WTC11 (cell line): ENCODE data around the gene IL16. TPM values are rescaled to one million over a fixed set of nuclear protein-coding genes. Genes with fewer than 3 reads are reported as not detected.

Experiments used
- ATAC-seq: fragments of 200-7000 bp; cut with Tn5 transposase; 2 replicates; pipeline ENCODE4 v1.10.0; 2021; ENCODE audit warnings: mild to moderate bottlenecking, moderate library complexity
- CTCF ChIA-PET: fragments of 300-600 bp; sonication (Branson Sonifier 250); formaldehyde crosslinking; loops from one replicate; lab custom pipeline; 2021; ENCODE audit warnings: antibody characterized with exemption; lab: Charles Lee
- POLR2A ChIA-PET: fragments of 350-600 bp; sonication (Branson Sonifier 250); formaldehyde crosslinking; loops from one replicate; lab custom pipeline; 2021; ENCODE audit warnings: antibody characterized with exemption; lab: Charles Lee
- DNase-seq: peaks from one replicate; pipeline ENCODE4 v3.0.0; 2021; ENCODE audit warnings: low spot score
- H3K27ac Mint-ChIP-seq: 2 replicates; pipeline ENCODE4 v1.8.0; 2021; ENCODE audit warnings: mixed read lengths
- H3K27me3 Mint-ChIP-seq: 2 replicates; pipeline ENCODE4 v1.8.0; 2021; ENCODE audit warnings: low read depth, mild to moderate bottlenecking, moderate library complexity, mixed read lengths
- H3K36me3 Mint-ChIP-seq: 2 replicates; pipeline ENCODE4 v1.8.0; 2021; ENCODE audit warnings: mixed read lengths
- H3K4me1 Mint-ChIP-seq: 2 replicates; pipeline ENCODE4 v1.8.0; 2022; ENCODE audit warnings: mixed read lengths
- H3K4me3 Mint-ChIP-seq: 2 replicates; pipeline ENCODE4 v1.8.0; 2021; ENCODE audit warnings: mild to moderate bottlenecking, moderate library complexity, mixed read lengths
- H3K9me3 Mint-ChIP-seq: 2 replicates; pipeline ENCODE4 v1.8.0; 2021; ENCODE audit warnings: mixed read lengths
- ARID4B ChIP-seq: sonication (generic); formaldehyde crosslinking; IDR thresholded peaks from 2 replicates; pipeline ENCODE4 v1.8.0; 2023; ENCODE audit warnings: missing genetic modification reagents, mild to moderate bottlenecking, borderline replicate concordance
- ATF1 ChIP-seq: sonication (generic); formaldehyde crosslinking; IDR thresholded peaks from 2 replicates; pipeline ENCODE4 v1.8.1; 2023; ENCODE audit warnings: mild to moderate bottlenecking, moderate library complexity, missing genetic modification reagents
- ATF2 ChIP-seq: sonication (generic); formaldehyde crosslinking; IDR thresholded peaks from 2 replicates; pipeline ENCODE4 v1.8.1; 2022; ENCODE audit warnings: low read depth, missing genetic modification reagents, borderline replicate concordance
- ATF3 ChIP-seq: sonication (generic); formaldehyde crosslinking; conservative IDR thresholded peaks from 2 replicates; pipeline ENCODE4 v1.8.1; 2022; ENCODE audit warnings: mild to moderate bottlenecking, missing genetic modification reagents
- EMX1 ChIP-seq: fragments of 250-450 bp; sonication (Bioruptor Pico); IDR thresholded peaks from 2 replicates; pipeline ENCODE4 v1.8.0; 2021; ENCODE audit warnings: mild to moderate bottlenecking
- ETV6 ChIP-seq: sonication (generic); formaldehyde crosslinking; IDR thresholded peaks from 2 replicates; pipeline ENCODE4 v1.8.1; 2022; ENCODE audit warnings: mild to moderate bottlenecking, missing genetic modification reagents
- FOXP4 ChIP-seq: sonication (generic); formaldehyde crosslinking; IDR thresholded peaks from 2 replicates; pipeline ENCODE4 v1.8.0; 2022; ENCODE audit warnings: mild to moderate bottlenecking, missing genetic modification reagents
- GRHL2 ChIP-seq: fragments of 250-450 bp; sonication (Bioruptor Pico); IDR thresholded peaks from 2 replicates; pipeline ENCODE4 v1.8.0; 2022; ENCODE audit warnings: mild to moderate bottlenecking, moderate library complexity; ENCODE audit not compliant: insufficient replicate concordance, severe bottlenecking
- NFYB ChIP-seq: sonication (generic); formaldehyde crosslinking; conservative IDR thresholded peaks from 2 replicates; pipeline ENCODE4 v1.8.0; 2022; ENCODE audit warnings: low read depth, missing genetic modification reagents
- SMAD4 ChIP-seq: sonication (generic); formaldehyde crosslinking; IDR thresholded peaks from 2 replicates; pipeline ENCODE4 v1.8.0; 2022; ENCODE audit warnings: mild to moderate bottlenecking, missing genetic modification reagents
- USF1 ChIP-seq: sonication (generic); formaldehyde crosslinking; IDR thresholded peaks from 2 replicates; pipeline ENCODE4 v1.8.0; 2022; ENCODE audit warnings: mild to moderate bottlenecking, missing genetic modification reagents
- ZMAT4 ChIP-seq: fragments of 250-450 bp; sonication (Bioruptor Pico); IDR thresholded peaks from 2 replicates; pipeline ENCODE4 v1.9.0; 2021; ENCODE audit warnings: mild to moderate bottlenecking
- ZNF263 ChIP-seq: sonication (generic); formaldehyde crosslinking; IDR thresholded peaks from 2 replicates; pipeline ENCODE4 v1.8.1; 2022; ENCODE audit warnings: low read depth, mild to moderate bottlenecking, moderate library complexity, missing genetic modification reagents
- ZNF281 ChIP-seq: sonication (generic); formaldehyde crosslinking; IDR thresholded peaks from 2 replicates; pipeline ENCODE4 v1.8.0; 2023; ENCODE audit warnings: mild to moderate bottlenecking, missing genetic modification reagents
- ZNF317 ChIP-seq: sonication (generic); formaldehyde crosslinking; IDR thresholded peaks from 2 replicates; pipeline ENCODE4 v1.8.1; 2023; ENCODE audit warnings: low read depth, mild to moderate bottlenecking, moderate library complexity, missing genetic modification reagents, borderline replicate concordance
- total RNA-seq: library from RNA; stranded (reverse); gene quantifications from 3 replicates; pipeline ENCODE4 v1.2.3, GENCODE V29; 2021
- TF ChIP-seq, protein P1 (sequence below): sonication (generic); formaldehyde crosslinking; IDR thresholded peaks from 2 replicates; pipeline ENCODE4 v1.8.0; 2023; ENCODE audit warnings: missing genetic modification reagents
- TF ChIP-seq, protein P2 (sequence below): fragments of 250-450 bp; sonication (Bioruptor Pico); IDR thresholded peaks from 2 replicates; pipeline ENCODE4 v1.9.0; 2021; ENCODE audit warnings: moderate library complexity, mild to moderate bottlenecking, inconsistent platforms, borderline replicate concordance
- TF ChIP-seq, protein P3 (sequence below): sonication (generic); formaldehyde crosslinking; IDR thresholded peaks from 2 replicates; pipeline ENCODE4 v1.8.1; 2023; ENCODE audit warnings: mild to moderate bottlenecking, moderate library complexity, missing genetic modification reagents

Gene IL16
- total RNA-seq, 1 experiment from 2014 or later = 0.61 TPM

DNA sequence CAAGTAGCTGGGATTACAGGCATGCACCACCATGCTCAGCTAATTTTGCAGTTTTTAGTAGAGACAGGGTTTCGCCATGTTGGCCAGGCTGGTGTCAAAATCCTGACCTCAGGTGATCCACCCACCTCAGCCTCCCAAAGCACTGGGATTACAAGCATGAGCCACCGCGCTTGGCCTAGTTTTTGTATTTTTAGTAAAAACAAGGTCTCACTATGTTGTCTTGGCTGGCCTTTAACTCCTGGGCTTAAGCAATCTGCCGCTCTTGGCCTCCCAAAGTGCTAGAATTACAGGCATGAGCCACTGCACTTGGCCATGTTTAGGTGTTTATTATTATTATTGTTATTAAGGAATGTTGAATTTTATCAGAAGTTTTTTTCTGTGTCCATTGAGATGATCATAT is 14.7 kb downstream of the IL16 start:
- peaks cover 29% of the 10 kb centered on the region for H3K9me3 Mint-ChIP-seq
- ChIA-PET POLR2A (no interaction called here), CTCF (interaction anchor here (0.9 kb wide), 1 partner anchor 55 kb away, joined by 3 read pairs; no protein-coding TSS in a partner anchor)
- H3K4me3 Mint-ChIP-seq = no peak overlapping the region
- H3K27ac Mint-ChIP-seq = no peak overlapping the region
- H3K36me3 Mint-ChIP-seq = peaks cover 12% of the 10 kb centered on the region; the same call in 1 of the 2 replicates
- H3K27me3 Mint-ChIP-seq = peaks cover 31% of the 10 kb centered on the region
- ATAC-seq (no peak), DNase-seq (no peak)
- H3K4me1 Mint-ChIP-seq = peaks cover 2% of the 10 kb centered on the region
- no peak for TF ChIP-seq SMAD4 (CRISPR knock-in tag)
- no peak for TF ChIP-seq FOXP4 (CRISPR knock-in tag)
- TF ChIP-seq, all 79 proteins: peak for 0

DNA sequence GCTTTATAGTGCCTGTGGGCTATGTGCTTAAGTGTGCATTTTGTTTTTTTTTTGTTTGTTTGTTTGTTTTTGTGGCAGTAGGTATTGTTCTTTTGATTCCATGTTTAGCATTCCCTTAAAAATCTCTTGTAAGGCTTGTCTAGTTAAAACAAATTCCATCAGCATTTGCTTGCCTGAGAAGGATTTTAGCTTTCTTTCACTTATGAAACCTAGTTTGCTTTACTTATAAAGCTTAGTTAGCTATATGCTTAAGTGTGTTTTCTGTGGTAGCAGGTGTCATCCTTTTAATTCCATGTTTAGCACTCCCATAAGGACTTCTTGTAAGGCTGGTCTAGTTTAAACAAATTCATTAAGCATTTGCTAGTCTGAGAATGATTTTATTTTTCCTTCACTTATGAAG is 17.3 kb downstream of the IL16 start:
- Mint-ChIP-seq H3K27ac (no peak overlapping the region), H3K4me3 (no peak overlapping the region), H3K4me1 (peaks cover 6% of the 10 kb centered on the region), H3K9me3 (peaks cover 19% of the 10 kb centered on the region), H3K36me3 (peaks cover 12% of the 10 kb centered on the region; the same call in 1 of the 2 replicates), H3K27me3 (peaks cover 31% of the 10 kb centered on the region)
- POLR2A ChIA-PET = no interaction called here
- CTCF ChIA-PET = interaction anchor here (4.6 kb wide), 1 partner anchor 52 kb away, joined by 25 read pairs; no protein-coding TSS in a partner anchor
- ATAC-seq = no peak
- DNase-seq = no peak
- TF ChIP-seq ATF2 (CRISPR knock-in tag) (no peak), ZNF281 (CRISPR knock-in tag) (no peak), ZNF263 (CRISPR knock-in tag) (no peak), ARID4B (CRISPR knock-in tag) (no peak), ATF3 (CRISPR knock-in tag) (no peak), ZNF317 (CRISPR knock-in tag) (no peak), ATF1 (CRISPR knock-in tag) (no peak), NFYB (no peak), ZMAT4 (no peak), USF1 (no peak), GRHL2 (CRISPR knock-in tag) (no peak), ETV6 (CRISPR knock-in tag) (no peak), EMX1 (no peak)
- TF ChIP-seq, protein P1, sequence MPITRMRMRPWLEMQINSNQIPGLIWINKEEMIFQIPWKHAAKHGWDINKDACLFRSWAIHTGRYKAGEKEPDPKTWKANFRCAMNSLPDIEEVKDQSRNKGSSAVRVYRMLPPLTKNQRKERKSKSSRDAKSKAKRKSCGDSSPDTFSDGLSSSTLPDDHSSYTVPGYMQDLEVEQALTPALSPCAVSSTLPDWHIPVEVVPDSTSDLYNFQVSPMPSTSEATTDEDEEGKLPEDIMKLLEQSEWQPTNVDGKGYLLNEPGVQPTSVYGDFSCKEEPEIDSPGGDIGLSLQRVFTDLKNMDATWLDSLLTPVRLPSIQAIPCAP (CRISPR knock-in tag) = no peak
- TF ChIP-seq, protein P2, sequence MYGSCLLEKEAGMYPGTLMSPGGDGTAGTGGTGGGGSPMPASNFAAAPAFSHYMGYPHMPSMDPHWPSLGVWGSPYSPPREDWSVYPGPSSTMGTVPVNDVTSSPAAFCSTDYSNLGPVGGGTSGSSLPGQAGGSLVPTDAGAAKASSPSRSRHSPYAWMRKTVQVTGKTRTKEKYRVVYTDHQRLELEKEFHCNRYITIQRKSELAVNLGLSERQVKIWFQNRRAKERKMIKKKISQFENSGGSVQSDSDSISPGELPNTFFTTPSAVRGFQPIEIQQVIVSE (CRISPR knock-in tag) = no peak
- TF ChIP-seq, protein P3, sequence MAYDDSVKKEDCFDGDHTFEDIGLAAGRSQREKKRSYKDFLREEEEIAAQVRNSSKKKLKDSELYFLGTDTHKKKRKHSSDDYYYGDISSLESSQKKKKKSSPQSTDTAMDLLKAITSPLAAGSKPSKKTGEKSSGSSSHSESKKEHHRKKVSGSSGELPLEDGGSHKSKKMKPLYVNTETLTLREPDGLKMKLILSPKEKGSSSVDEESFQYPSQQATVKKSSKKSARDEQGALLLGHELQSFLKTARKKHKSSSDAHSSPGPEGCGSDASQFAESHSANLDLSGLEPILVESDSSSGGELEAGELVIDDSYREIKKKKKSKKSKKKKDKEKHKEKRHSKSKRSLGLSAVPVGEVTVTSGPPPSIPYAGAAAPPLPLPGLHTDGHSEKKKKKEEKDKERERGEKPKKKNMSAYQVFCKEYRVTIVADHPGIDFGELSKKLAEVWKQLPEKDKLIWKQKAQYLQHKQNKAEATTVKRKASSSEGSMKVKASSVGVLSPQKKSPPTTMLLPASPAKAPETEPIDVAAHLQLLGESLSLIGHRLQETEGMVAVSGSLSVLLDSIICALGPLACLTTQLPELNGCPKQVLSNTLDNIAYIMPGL (CRISPR knock-in tag) = no peak
